Activated CD4-positive, alpha-beta memory T cell treated with anti-CD3 and anti-CD28 coated beads for 36 hours (primary cell): ENCODE measurements around the gene SPRR2F. TPM values are rescaled to one million over a fixed set of nuclear protein-coding genes. Genes with fewer than 3 reads are reported as not detected.
"Not testable (repeated sequence)": the region's sequence is repeated elsewhere in the genome, so short reads cannot be mapped to it uniquely, and the experiment has no call there.

Experiments used
- CTCF ChIA-PET: fragments of 350-600 bp; sonication (Branson Sonifier 250); formaldehyde crosslinking; loops from one replicate; lab custom pipeline; 2021; ENCODE audit warnings: antibody characterized with exemption, inconsistent platforms; lab: Charles Lee
- POLR2A ChIA-PET: fragments of 350-600 bp; sonication (Branson Sonifier 250); formaldehyde crosslinking; loops from one replicate; lab custom pipeline; 2021; ENCODE audit warnings: antibody characterized with exemption; lab: Charles Lee
- DNase-seq: peaks from one replicate; pipeline ENCODE4 v3.0.0-alpha.2; 2020
- H3K27ac Mint-ChIP-seq: one replicate; pipeline ENCODE4 v1.8.0; 2021; ENCODE audit warnings: mixed read lengths
- H3K27me3 Mint-ChIP-seq: one replicate; pipeline ENCODE4 v1.8.0; 2021; ENCODE audit warnings: mixed read lengths
- H3K36me3 Mint-ChIP-seq: one replicate; pipeline ENCODE4 v1.8.0; 2021; ENCODE audit warnings: mixed read lengths
- H3K4me1 Mint-ChIP-seq: one replicate; pipeline ENCODE4 v1.8.0; 2021; ENCODE audit warnings: low read depth, mixed read lengths
- H3K4me3 Mint-ChIP-seq: one replicate; pipeline ENCODE4 v1.8.0; 2021; ENCODE audit warnings: mild to moderate bottlenecking, mixed read lengths
- H3K9me3 Mint-ChIP-seq: one replicate; pipeline ENCODE4 v1.8.0; 2021; ENCODE audit warnings: mixed read lengths
- intact Hi-C: fragments of 100-400 bp; cut with micrococcal nuclease; formaldehyde crosslinking; loops from one replicate; pipeline ENCODE4 v1.15.1; 2023
- total RNA-seq, 2 experiments: library from RNA; stranded (reverse); gene quantifications; one replicate each; pipeline ENCODE4 v1.2.3, GENCODE V29; 2021

SPRR2F gene
- total RNA-seq = not detected

GRCh38 chr1:153113416-153113815, at the start of gene SPRR2F:
Gene SPRR2F, minus strand, starts transcription at chr1:153113516. Its CDS starts 783 bp downstream, at chr1:153112733.
- ChIA-PET POLR2A (no interaction called here), CTCF (no interaction called here)
- Mint-ChIP-seq H3K9me3 (no peaks in the 10 kb centered on the region), H3K27ac (no peak within 1 kb of the TSS), H3K36me3 (no peaks in the 10 kb centered on the region), H3K4me1 (no peaks in the 10 kb centered on the region), H3K27me3 (peaks cover 6% of the 10 kb centered on the region), H3K4me3 (no peak within 1 kb of the TSS)
- intact Hi-C loops = no loop called here
- DNase-seq = no peak

- DNase-seq = no peak
- ChIA-PET CTCF (no interaction called here), POLR2A (no interaction called here)
- Mint-ChIP-seq H3K36me3 (peaks cover 1% of the 10 kb centered on the region), H3K4me3 (no peak overlapping the region), H3K27ac (no peak overlapping the region), H3K9me3 (peaks cover 20% of the 10 kb centered on the region), H3K27me3 (peaks cover 19% of the 10 kb centered on the region), H3K4me1 (no peaks in the 10 kb centered on the region)
- intact Hi-C loops = no loop called here
These were observed 42.2 kb upstream of the SPRR2F start for GRCh38 chr1:153155541-153155940.

GRCh38 chr1:153152481-153152880, 39.2 kb upstream of the SPRR2F start:
- intact Hi-C loops = no loop called here
- no peak overlapping the region for H3K4me3 Mint-ChIP-seq
- peaks cover 27% of the 10 kb centered on the region for H3K27me3 Mint-ChIP-seq
- no peaks in the 10 kb centered on the region for H3K4me1 Mint-ChIP-seq
- H3K27ac Mint-ChIP-seq = no peak overlapping the region
- DNase-seq = no peak
- H3K36me3 Mint-ChIP-seq = no peaks in the 10 kb centered on the region
- ChIA-PET CTCF (no interaction called here), POLR2A (no interaction called here)
- no peaks in the 10 kb centered on the region for H3K9me3 Mint-ChIP-seq

GRCh38 chr1:153150846-153151245, 37.5 kb upstream of the SPRR2F start, which contains the start of gene SPRR2G:
Gene SPRR2G, minus strand, starts transcription at chr1:153150890. Its CDS starts 780 bp downstream, at chr1:153150110.
- ChIA-PET POLR2A (no interaction called here), CTCF (no interaction called here)
- DNase-seq = no peak
- intact Hi-C loops = no loop called here
- peaks cover 26% of the 10 kb centered on the region for H3K27me3 Mint-ChIP-seq
- no peak within 1 kb of the TSS for H3K27ac Mint-ChIP-seq
- no peaks in the 10 kb centered on the region for H3K36me3 Mint-ChIP-seq
- H3K4me3 Mint-ChIP-seq = no peak within 1 kb of the TSS
- H3K9me3 Mint-ChIP-seq = no peaks in the 10 kb centered on the region
- H3K4me1 Mint-ChIP-seq = no peaks in the 10 kb centered on the region

GRCh38 chr1:153141377-153141776, 28.1 kb upstream of the SPRR2F start:
- no peaks in the 10 kb centered on the region for H3K36me3 Mint-ChIP-seq
- H3K9me3 Mint-ChIP-seq = no peaks in the 10 kb centered on the region
- DNase-seq = no peak
- H3K27ac Mint-ChIP-seq = no peak overlapping the region
- H3K4me3 Mint-ChIP-seq = no peak overlapping the region
- POLR2A ChIA-PET = no interaction called here
- H3K27me3 Mint-ChIP-seq = peaks cover 22% of the 10 kb centered on the region
- CTCF ChIA-PET = no interaction called here
- H3K4me1 Mint-ChIP-seq = no peaks in the 10 kb centered on the region
- intact Hi-C loops = no loop called here

- Mint-ChIP-seq H3K27me3 (peaks cover 19% of the 10 kb centered on the region), H3K9me3 (no peaks in the 10 kb centered on the region), H3K36me3 (no peaks in the 10 kb centered on the region), H3K4me1 (no peaks in the 10 kb centered on the region), H3K27ac (no peak overlapping the region), H3K4me3 (no peak overlapping the region)
- ChIA-PET POLR2A (no interaction called here), CTCF (no interaction called here)
- DNase-seq = no peak
- intact Hi-C loops = no loop called here
These were observed 27.2 kb upstream of the SPRR2F start for GRCh38 chr1:153140484-153140883.

- ChIA-PET CTCF (no interaction called here), POLR2A (no interaction called here)
- Mint-ChIP-seq H3K36me3 (no peaks in the 10 kb centered on the region), H3K27ac (no peak overlapping the region), H3K4me1 (no peaks in the 10 kb centered on the region), H3K4me3 (no peak overlapping the region), H3K27me3 (peaks cover 32% of the 10 kb centered on the region), H3K9me3 (no peaks in the 10 kb centered on the region)
- no peak for DNase-seq
- intact Hi-C loops = no loop called here
These were observed 20.4 kb upstream of the SPRR2F start for GRCh38 chr1:153133743-153134142.

GRCh38 chr1:153133267-153133666, 20.0 kb upstream of the SPRR2F start:
- H3K27ac Mint-ChIP-seq = no peak overlapping the region
- H3K9me3 Mint-ChIP-seq = no peaks in the 10 kb centered on the region
- H3K4me3 Mint-ChIP-seq = no peak overlapping the region
- ChIA-PET CTCF (no interaction called here), POLR2A (no interaction called here)
- no peaks in the 10 kb centered on the region for H3K4me1 Mint-ChIP-seq
- H3K27me3 Mint-ChIP-seq = peaks cover 32% of the 10 kb centered on the region
- H3K36me3 Mint-ChIP-seq = no peaks in the 10 kb centered on the region
- DNase-seq = no peak
- intact Hi-C loops = no loop called here

GRCh38 chr1:153128688-153129087, 15.4 kb upstream of the SPRR2F start:
- Mint-ChIP-seq H3K27me3 (peaks cover 20% of the 10 kb centered on the region), H3K9me3 (peaks cover 20% of the 10 kb centered on the region)
- intact Hi-C loops, H3K36me3 Mint-ChIP-seq, CTCF ChIA-PET, H3K27ac Mint-ChIP-seq, H3K4me1 Mint-ChIP-seq, POLR2A ChIA-PET, H3K4me3 Mint-ChIP-seq, DNase-seq: not testable (repeated sequence)

- Mint-ChIP-seq H3K27ac (no peak overlapping the region), H3K4me3 (no peak overlapping the region), H3K36me3 (no peaks in the 10 kb centered on the region), H3K9me3 (peaks cover 23% of the 10 kb centered on the region), H3K4me1 (no peaks in the 10 kb centered on the region), H3K27me3 (peaks cover 13% of the 10 kb centered on the region)
- ChIA-PET CTCF (interaction anchor here (0.6 kb wide), 1 partner anchor 26 kb away, joined by 3 read pairs; no protein-coding TSS in a partner anchor), POLR2A (no interaction called here)
- intact Hi-C loops = no loop called here
- no peak for DNase-seq
These were observed 14.0 kb upstream of the SPRR2F start for GRCh38 chr1:153127296-153127695.

GRCh38 chr1:153125536-153125935, 12.2 kb upstream of the SPRR2F start:
- Mint-ChIP-seq H3K36me3 (no peaks in the 10 kb centered on the region), H3K27ac (no peak overlapping the region), H3K9me3 (peaks cover 23% of the 10 kb centered on the region), H3K4me1 (no peaks in the 10 kb centered on the region), H3K4me3 (no peak overlapping the region), H3K27me3 (peaks cover 7% of the 10 kb centered on the region)
- intact Hi-C loops = no loop called here
- POLR2A ChIA-PET = no interaction called here
- DNase-seq = no peak
- CTCF ChIA-PET = no interaction called here

GRCh38 chr1:153123793-153124192, 10.5 kb upstream of the SPRR2F start:
- intact Hi-C loops, H3K27me3 Mint-ChIP-seq, H3K27ac Mint-ChIP-seq, CTCF ChIA-PET, H3K4me3 Mint-ChIP-seq, H3K36me3 Mint-ChIP-seq, POLR2A ChIA-PET, DNase-seq, H3K4me1 Mint-ChIP-seq: not testable (repeated sequence)
- H3K9me3 Mint-ChIP-seq = peaks cover 23% of the 10 kb centered on the region

- Mint-ChIP-seq H3K36me3 (no peaks in the 10 kb centered on the region), H3K4me1 (no peaks in the 10 kb centered on the region), H3K9me3 (peaks cover 23% of the 10 kb centered on the region), H3K27me3 (peaks cover 9% of the 10 kb centered on the region), H3K27ac (no peak overlapping the region), H3K4me3 (no peak overlapping the region)
- POLR2A ChIA-PET = no interaction called here
- CTCF ChIA-PET = no interaction called here
- DNase-seq = no peak
- intact Hi-C loops = no loop called here
These were observed 9.6 kb upstream of the SPRR2F start for GRCh38 chr1:153122831-153123421.
